ENCODE measurements around the gene ELOA. TPM values are rescaled to one million over a fixed set of nuclear protein-coding genes. Genes with fewer than 3 reads are reported as not detected.

ELOA gene
- total RNA-seq, 2 experiments from 2014 or later = 58.5 to 60.6 TPM

Other genes starting within 250 kb of the ELOA start
- 10 to 100 TPM; 36.1 to 37.5 TPM for gene E2F2, start 212.2 kb upstream of the ELOA start, total RNA-seq
- gene ID3, start 184.0 kb upstream of the ELOA start, total RNA-seq = 10 to 100 TPM; 59.1 to 59.5 TPM
- gene RPL11, start 51.7 kb upstream of the ELOA start, total RNA-seq = 1,000 to 10,000 TPM; 1,457 to 1,518 TPM
- gene PITHD1, start 34.9 kb downstream of the ELOA start, total RNA-seq = 10 to 100 TPM; 89.1 to 92.3 TPM
- gene LYPLA2, start 47.7 kb downstream of the ELOA start, total RNA-seq = 10 to 100 TPM; 76.8 to 79.5 TPM
- gene GALE, start 57.3 kb downstream of the ELOA start, total RNA-seq = 10 to 100 TPM; 48.6 to 51.8 TPM
- gene HMGCL, start 82.0 kb downstream of the ELOA start, total RNA-seq = 10 to 100 TPM; 29.2 to 30.3 TPM
- 1 to 10 TPM; 4.7 to 5.1 TPM for gene FUCA1, start 124.8 kb downstream of the ELOA start, total RNA-seq
- gene CNR2, start 169.9 kb downstream of the ELOA start, total RNA-seq = under 1 TPM; 0.16 to 0.28 TPM
- 100 to 1,000 TPM; 162 to 165 TPM for gene PNRC2, start 216.4 kb downstream of the ELOA start, total RNA-seq
- gene SRSF10, start 236.9 kb downstream of the ELOA start, total RNA-seq = 100 to 1,000 TPM; 229 to 234 TPM